Right atrium auricular region (tissue), 2 donors: ENCODE measurements around the gene HYOU1. TPM values are rescaled to one million over a fixed set of nuclear protein-coding genes. Genes with fewer than 3 reads are reported as not detected.
A peak's percentile ranks its signal among the peaks of the same experiment; 100 is the strongest.

ENCODE experiments used
- DNase-seq: peaks from one replicate; pipeline ENCODE4 v3.0.0-alpha.2; 2019; ENCODE audit warnings: low spot score
- H3K27ac ChIP-seq, 2 donors: fragments of 200-600 bp; sonication (generic); 1 replicate in 1 of 2; 2 replicates in 1 of 2; pipeline ENCODE4 v1.5.1; 2016 to 2019
- H3K27me3 ChIP-seq, 2 donors: fragments of 200-600 bp; sonication (generic); one replicate each; pipeline versions ENCODE4 v1.5.1 to v1.6.0; 2017 to 2019
- H3K36me3 ChIP-seq: fragments of 200-600 bp; sonication (generic); one replicate; pipeline ENCODE4 v1.5.1; 2016
- H3K4me1 ChIP-seq, 2 donors: fragments of 200-600 bp; sonication (generic); one replicate each; pipeline versions ENCODE4 v1.5.1 to v1.6.0; 2017 to 2019
- H3K4me3 ChIP-seq, 2 donors: fragments of 200-600 bp; sonication (generic); 1 replicate in 1 of 2; 2 replicates in 1 of 2; pipeline ENCODE4 v1.5.1; 2017 to 2019; ENCODE audit warnings: mild to moderate bottlenecking in 1 of 2, moderate library complexity in 1 of 2
- H3K9me3 ChIP-seq, 2 donors: fragments of 200-600 bp; sonication (generic); one replicate each; pipeline ENCODE4 v1.5.1; 2019
- CTCF ChIP-seq, 2 donors: fragments of 200-600 bp; sonication (generic); IDR thresholded peaks; one replicate each; pipeline ENCODE4 v1.5.1; 2019; ENCODE audit warnings: antibody characterized with exemption in 2 of 2
- total RNA-seq, 2 donors: library from RNA; depleted of rRNA; stranded (reverse); fragments of >200 nt; gene quantifications; one replicate each; pipeline ENCODE4 v1.1.0, GENCODE V29; 2016

The HYOU1 gene
- total RNA-seq, 2 donors from 2014 or later, result 56.8 to 69.7 TPM

GRCh38 chr11:119081682-119082260 lies 24.8 kb upstream of the HYOU1 start:
- H3K9me3 ChIP-seq, result no peaks in the 10 kb centered on the region
- TF ChIP-seq CTCF (IDR thresholded peaks at IDR 0.05), result no peak
- peaks cover 54% of the 10 kb centered on the region for H3K36me3 ChIP-seq
- no peak overlapping the region for H3K27ac ChIP-seq
- H3K4me1 ChIP-seq, result peaks cover 0 to 18% of the 10 kb centered on the region in 2 donors
- H3K27me3 ChIP-seq, result no peaks in the 10 kb centered on the region
- no peak overlapping the region for H3K4me3 ChIP-seq
- no peak for DNase-seq

- no peaks in the 10 kb centered on the region for H3K27me3 ChIP-seq
- H3K4me1 ChIP-seq, result no peaks in the 10 kb centered on the region
- no peak for TF ChIP-seq CTCF (IDR thresholded peaks at IDR 0.05)
- no peaks in the 10 kb centered on the region for H3K9me3 ChIP-seq
- H3K36me3 ChIP-seq, result peaks cover 84% of the 10 kb centered on the region
- no peak for DNase-seq
- no peak overlapping the region for H3K4me3 ChIP-seq
- no peak overlapping the region for H3K27ac ChIP-seq
Measured at GRCh38 chr11:119078675-119079420, 21.8 kb upstream of the HYOU1 start.

GRCh38 chr11:119077839-119078238 lies 20.8 kb upstream of the HYOU1 start:
- no peaks in the 10 kb centered on the region for H3K9me3 ChIP-seq
- H3K4me3 ChIP-seq, result no peak overlapping the region
- TF ChIP-seq CTCF (IDR thresholded peaks at IDR 0.05), result no peak
- no peak for DNase-seq
- no peaks in the 10 kb centered on the region for H3K4me1 ChIP-seq
- H3K27ac ChIP-seq, result no peak overlapping the region
- H3K27me3 ChIP-seq, result no peaks in the 10 kb centered on the region
- peaks cover 94% of the 10 kb centered on the region for H3K36me3 ChIP-seq

GRCh38 chr11:119067371-119068222 lies 10.6 kb upstream of the HYOU1 start, which contains the start of gene VPS11:
Gene VPS11, plus strand, starts transcription at chr11:119067818. Its CDS starts 6 bp downstream, at chr11:119067824.
- peak in 1 of 2 donors; percentile 23 for TF ChIP-seq CTCF (IDR thresholded peaks at IDR 0.05)
- H3K9me3 ChIP-seq, result no peaks in the 10 kb centered on the region
- no peaks in the 10 kb centered on the region for H3K27me3 ChIP-seq
- H3K4me3 ChIP-seq, result peak within 1 kb of the TSS; percentile 81 to 94
- peaks cover 27% of the 10 kb centered on the region for H3K36me3 ChIP-seq
- DNase-seq, result peak; percentile 98
- H3K4me1 ChIP-seq, result peaks cover 0 to 34% of the 10 kb centered on the region in 2 donors
- H3K27ac ChIP-seq, result peak within 1 kb of the TSS; percentile 86 to 95

GRCh38 chr11:119065369-119065768 lies 8.4 kb upstream of the HYOU1 start:
- no peaks in the 10 kb centered on the region for H3K27me3 ChIP-seq
- H3K4me3 ChIP-seq, result no peak overlapping the region
- no peak overlapping the region for H3K27ac ChIP-seq
- DNase-seq, result no peak
- H3K9me3 ChIP-seq, result no peaks in the 10 kb centered on the region
- H3K36me3 ChIP-seq, result peaks cover 5% of the 10 kb centered on the region
- peak in 1 of 2 donors; percentile 33 for TF ChIP-seq CTCF (IDR thresholded peaks at IDR 0.05)
- peaks cover 0 to 35% of the 10 kb centered on the region in 2 donors for H3K4me1 ChIP-seq
